ENCODE measurements around the gene MVP. TPM values are rescaled to one million over a fixed set of nuclear protein-coding genes. Genes with fewer than 3 reads are reported as not detected.

MVP gene
- total RNA-seq, 6 experiments from 2014 or later: 37.4 to 112 (median 77.8) TPM

- no peaks in the 10 kb centered on the region for H3K9me3 ChIP-seq
- no peaks in the 10 kb centered on the region for H3K27me3 ChIP-seq
- no peak overlapping the region for H3K4me3 ChIP-seq
- no peak for ATAC-seq
- H3K27ac ChIP-seq: no peak overlapping the region
- 58% methylated on average over 9 of the region's 23 CpGs for WGBS (ENCODE audit: insufficient coverage, low coverage, low lambda C conversion rate, missing lambda C conversion rate)
- H3K4me1 ChIP-seq: peaks cover 0 to 22% (median 6%) of the 10 kb centered on the region in 4 donors
- no peak for TF ChIP-seq CTCF (IDR thresholded peaks at IDR 0.05)
- TF ChIP-seq POLR2A (IDR thresholded peaks at IDR 0.05): no peak
- peaks cover 0 to 10% (median 0%) of the 10 kb centered on the region in 4 donors for H3K36me3 ChIP-seq
- peak in 1 of 3 donors; percentile 56 for DNase-seq
- intact Hi-C loops (cut with DNase I): loop anchor here in 1 of 2 donors (5.0 to 10.0 kb wide), 2 partner anchors 37 to 185 kb away; partner anchors contain the start of genes HIRIP3 and INO80E
These were observed 10.2 kb upstream of the MVP start for GRCh38 chr16:29809850-29810698.

- DNase-seq: no peak
- peak overlapping the region in 1 of 3 donors; percentile 60 for H3K4me3 ChIP-seq
- TF ChIP-seq CTCF (IDR thresholded peaks at IDR 0.05) (no peak), POLR2A (IDR thresholded peaks at IDR 0.05) (no peak)
- intact Hi-C loops (cut with DNase I): loop anchor here in 1 of 2 donors (5.0 to 10.0 kb wide), 2 partner anchors 37 to 184 kb away; partner anchors contain the start of genes HIRIP3 and INO80E
- peaks cover 0 to 25% (median 6%) of the 10 kb centered on the region in 4 donors for H3K4me1 ChIP-seq
- 20% methylated on average over 6 of the region's 9 CpGs for WGBS (ENCODE audit: insufficient coverage, low coverage, low lambda C conversion rate, missing lambda C conversion rate)
- no peaks in the 10 kb centered on the region for H3K27me3 ChIP-seq
- peak overlapping the region in 1 of 3 donors; percentile 80 for H3K27ac ChIP-seq
- peaks cover 0 to 10% (median 0%) of the 10 kb centered on the region in 4 donors for H3K36me3 ChIP-seq
- no peak for ATAC-seq
- H3K9me3 ChIP-seq: no peaks in the 10 kb centered on the region
These were observed 9.5 kb upstream of the MVP start for GRCh38 chr16:29810699-29811169.

GRCh38 chr16:29811170-29811895, 8.9 kb upstream of the MVP start:
- peak overlapping the region; percentile 76 to 80 (median 78) for H3K27ac ChIP-seq
- H3K9me3 ChIP-seq: no peaks in the 10 kb centered on the region
- no peak for TF ChIP-seq CTCF (IDR thresholded peaks at IDR 0.05)
- peak; percentile 33 for TF ChIP-seq POLR2A (IDR thresholded peaks at IDR 0.05)
- ATAC-seq (peak; percentile 70 to 82 (median 75)), DNase-seq (peak; percentile 97)
- H3K27me3 ChIP-seq: no peaks in the 10 kb centered on the region
- intact Hi-C loops (cut with DNase I): loop anchor here in 1 of 2 donors (5.0 to 10.0 kb wide), 2 partner anchors 36 to 183 kb away; partner anchors contain the start of genes HIRIP3 and INO80E
- H3K4me1 ChIP-seq: peaks cover 0 to 25% (median 6%) of the 10 kb centered on the region in 4 donors
- peaks cover 0 to 10% (median 0%) of the 10 kb centered on the region in 4 donors for H3K36me3 ChIP-seq
- WGBS (ENCODE audit: insufficient coverage, low coverage, low lambda C conversion rate, missing lambda C conversion rate): under 1% methylated on average over 13 of the region's 31 CpGs
- H3K4me3 ChIP-seq: peak overlapping the region; percentile 32 to 60 (median 44)
